Measurements from ENCODE around the gene TRUB2. TPM values are rescaled to one million over a fixed set of nuclear protein-coding genes. Genes with fewer than 3 reads are reported as not detected.
A peak's percentile ranks its signal among the peaks of the same experiment; 100 is the strongest.

The TRUB2 gene
- total RNA-seq, 1 donor from 2014 or later, result 29.2 TPM

DNA sequence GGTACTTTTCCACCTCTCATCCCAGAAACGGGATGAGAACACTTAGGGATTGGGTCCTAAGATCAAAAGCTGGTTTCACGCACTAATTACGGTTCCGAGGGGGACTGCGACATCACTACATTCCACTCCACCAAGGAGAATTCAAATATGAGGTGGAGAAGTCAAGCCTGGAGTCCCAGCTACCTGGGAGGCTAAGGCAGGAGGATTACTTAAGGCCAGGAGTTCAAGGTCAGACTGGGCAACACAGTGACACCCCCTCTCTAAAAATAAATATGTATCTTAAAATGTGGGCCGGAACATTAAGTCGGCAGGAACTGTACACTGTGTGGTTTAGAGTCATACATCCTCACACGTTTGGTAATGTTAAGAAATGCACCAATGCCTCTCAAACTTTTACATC is 48.0 kb downstream of the TRUB2 start:
- Mint-ChIP-seq H3K4me1 (ENCODE audit: low read depth) (peaks cover 14% of the 10 kb centered on the region), H3K4me3 (ENCODE audit: low read depth) (peak overlapping the region; percentile 94), H3K27ac (no peak overlapping the region), H3K9me3 (ENCODE audit: low read depth) (no peaks in the 10 kb centered on the region), H3K36me3 (ENCODE audit: insufficient read depth) (peaks cover 5% of the 10 kb centered on the region), H3K27me3 (no peaks in the 10 kb centered on the region)
- no peak for DNase-seq (ENCODE audit: low spot score, unreplicated experiment)
- TF ChIP-seq, protein P1, sequence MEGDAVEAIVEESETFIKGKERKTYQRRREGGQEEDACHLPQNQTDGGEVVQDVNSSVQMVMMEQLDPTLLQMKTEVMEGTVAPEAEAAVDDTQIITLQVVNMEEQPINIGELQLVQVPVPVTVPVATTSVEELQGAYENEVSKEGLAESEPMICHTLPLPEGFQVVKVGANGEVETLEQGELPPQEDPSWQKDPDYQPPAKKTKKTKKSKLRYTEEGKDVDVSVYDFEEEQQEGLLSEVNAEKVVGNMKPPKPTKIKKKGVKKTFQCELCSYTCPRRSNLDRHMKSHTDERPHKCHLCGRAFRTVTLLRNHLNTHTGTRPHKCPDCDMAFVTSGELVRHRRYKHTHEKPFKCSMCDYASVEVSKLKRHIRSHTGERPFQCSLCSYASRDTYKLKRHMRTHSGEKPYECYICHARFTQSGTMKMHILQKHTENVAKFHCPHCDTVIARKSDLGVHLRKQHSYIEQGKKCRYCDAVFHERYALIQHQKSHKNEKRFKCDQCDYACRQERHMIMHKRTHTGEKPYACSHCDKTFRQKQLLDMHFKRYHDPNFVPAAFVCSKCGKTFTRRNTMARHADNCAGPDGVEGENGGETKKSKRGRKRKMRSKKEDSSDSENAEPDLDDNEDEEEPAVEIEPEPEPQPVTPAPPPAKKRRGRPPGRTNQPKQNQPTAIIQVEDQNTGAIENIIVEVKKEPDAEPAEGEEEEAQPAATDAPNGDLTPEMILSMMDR (IDR thresholded peaks at IDR 0.05; ENCODE audit: unreplicated experiment), result no peak

DNA sequence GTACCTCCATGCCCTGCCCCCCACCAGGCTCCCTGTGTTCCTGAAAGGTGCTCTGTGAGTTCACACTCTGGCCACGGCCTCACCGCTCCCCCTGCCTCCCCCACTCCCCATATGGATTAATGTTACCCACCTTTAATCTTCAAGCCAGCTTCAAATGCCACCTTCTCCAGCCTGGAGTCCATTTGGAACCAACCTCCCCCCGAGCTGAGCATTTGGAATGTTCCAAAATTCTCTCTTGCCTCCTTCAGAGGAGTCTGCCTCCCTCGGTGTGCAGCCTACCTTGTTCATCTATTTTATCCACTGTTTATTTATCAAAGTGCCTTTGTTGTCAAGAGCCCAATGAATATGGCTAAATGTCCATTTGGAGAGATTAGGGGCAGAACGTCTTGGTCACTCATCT is 50.7 kb downstream of the TRUB2 start:
- H3K4me3 Mint-ChIP-seq (ENCODE audit: low read depth), result no peak overlapping the region
- H3K36me3 Mint-ChIP-seq (ENCODE audit: insufficient read depth), result peaks cover 6% of the 10 kb centered on the region
- H3K9me3 Mint-ChIP-seq (ENCODE audit: low read depth), result no peaks in the 10 kb centered on the region
- peaks cover 13% of the 10 kb centered on the region for H3K4me1 Mint-ChIP-seq (ENCODE audit: low read depth)
- peak overlapping the region; percentile 73 for H3K27ac Mint-ChIP-seq
- H3K27me3 Mint-ChIP-seq, result no peaks in the 10 kb centered on the region
- DNase-seq (ENCODE audit: low spot score, unreplicated experiment), result no peak
- TF ChIP-seq, protein P1 (IDR thresholded peaks at IDR 0.05; ENCODE audit: unreplicated experiment), result no peak

DNA sequence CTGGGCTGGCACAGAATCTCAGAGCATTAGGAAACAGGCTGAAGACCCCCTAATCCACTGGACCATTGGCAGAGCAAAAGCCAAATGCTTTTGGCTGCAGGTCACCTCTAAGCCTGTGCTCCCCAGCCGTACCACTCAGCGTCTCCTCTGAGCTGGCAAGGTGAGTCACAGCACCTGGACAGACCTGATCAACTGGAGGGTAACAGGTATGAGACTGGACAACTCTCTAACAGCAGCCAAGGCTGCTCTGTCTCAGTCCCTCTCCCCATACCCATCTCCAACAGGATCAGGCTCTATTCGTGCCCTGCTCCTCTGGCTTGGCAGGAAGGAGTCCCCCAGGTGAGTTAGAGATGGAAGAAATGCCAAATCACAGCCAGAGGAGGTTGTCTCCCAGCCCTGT is 51.1 kb downstream of the TRUB2 start:
- peaks cover 6% of the 10 kb centered on the region for H3K36me3 Mint-ChIP-seq (ENCODE audit: insufficient read depth)
- peaks cover 17% of the 10 kb centered on the region for H3K4me1 Mint-ChIP-seq (ENCODE audit: low read depth)
- H3K27me3 Mint-ChIP-seq, result no peaks in the 10 kb centered on the region
- no peak overlapping the region for H3K4me3 Mint-ChIP-seq (ENCODE audit: low read depth)
- no peaks in the 10 kb centered on the region for H3K9me3 Mint-ChIP-seq (ENCODE audit: low read depth)
- TF ChIP-seq, protein P1 (IDR thresholded peaks at IDR 0.05; ENCODE audit: unreplicated experiment), result no peak
- DNase-seq (ENCODE audit: low spot score, unreplicated experiment), result no peak
- no peak overlapping the region for H3K27ac Mint-ChIP-seq

DNA sequence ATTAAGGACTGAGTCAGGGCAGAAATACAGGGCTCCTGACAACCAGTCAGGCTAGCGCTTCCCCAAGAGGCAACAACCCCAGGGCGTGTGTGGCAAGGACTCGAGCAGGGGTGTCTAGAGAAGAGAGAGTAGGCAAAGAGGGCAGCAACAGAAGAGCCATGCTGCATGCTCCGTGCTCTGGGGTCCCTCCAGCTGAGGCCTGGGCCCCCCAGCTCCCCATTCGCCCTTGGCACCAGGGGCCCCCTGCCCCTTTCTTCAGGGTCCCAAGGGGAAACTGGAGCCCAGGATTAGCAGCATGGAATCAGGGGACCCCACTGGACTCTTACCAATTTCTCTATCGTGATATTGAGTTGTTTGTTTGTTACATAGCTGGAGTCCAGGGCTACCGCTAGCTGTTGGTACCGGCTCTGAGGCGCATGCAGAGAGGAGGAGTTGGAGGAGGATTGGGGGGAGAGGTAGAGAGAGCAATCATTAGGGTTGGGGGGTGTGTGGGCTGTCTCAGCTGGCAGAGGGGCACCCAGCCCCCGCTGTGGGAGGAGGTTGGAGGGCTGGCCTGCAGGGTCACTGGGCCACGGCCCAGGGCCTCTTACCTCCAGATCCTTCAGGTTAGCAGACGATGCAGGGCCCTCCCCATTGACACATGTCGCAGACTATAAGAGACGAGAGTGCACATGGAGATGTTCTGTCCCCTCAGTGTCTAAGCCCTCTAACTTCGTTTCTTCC is 55.2 kb downstream of the TRUB2 start:
- Mint-ChIP-seq H3K36me3 (ENCODE audit: insufficient read depth) (peaks cover 18% of the 10 kb centered on the region), H3K9me3 (ENCODE audit: low read depth) (no peaks in the 10 kb centered on the region), H3K4me3 (ENCODE audit: low read depth) (no peak overlapping the region), H3K27ac (peak overlapping the region; percentile 82), H3K27me3 (no peaks in the 10 kb centered on the region), H3K4me1 (ENCODE audit: low read depth) (peaks cover 13% of the 10 kb centered on the region)
- TF ChIP-seq, protein P1 (IDR thresholded peaks at IDR 0.05; ENCODE audit: unreplicated experiment), result no peak
- DNase-seq (ENCODE audit: low spot score, unreplicated experiment), result no peak

DNA sequence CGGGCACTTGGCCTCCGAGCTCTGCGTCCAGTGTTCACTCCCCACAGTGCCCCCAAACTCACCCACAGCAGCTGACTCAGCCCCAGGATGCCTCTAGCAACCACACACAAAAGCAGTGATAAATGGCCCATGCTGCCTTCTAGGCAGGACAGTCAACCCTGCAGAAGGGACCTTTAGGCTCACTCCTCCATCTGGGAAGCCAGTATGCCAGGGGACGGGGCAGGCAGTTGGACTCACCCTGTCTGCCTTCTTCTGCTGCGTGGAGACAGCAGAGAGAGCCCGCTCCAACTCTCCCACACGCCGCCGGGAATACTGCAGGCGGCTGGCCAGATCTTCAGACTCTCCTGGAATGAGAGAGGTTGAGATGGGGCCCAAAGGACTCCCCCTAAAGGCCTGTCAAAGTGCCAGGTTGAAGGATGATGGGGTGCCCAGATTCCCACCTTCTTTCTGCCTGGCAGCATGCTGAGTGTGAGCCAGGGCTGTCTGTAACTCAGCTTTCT is 56.8 kb downstream of the TRUB2 start:
- peaks cover 23% of the 10 kb centered on the region for H3K36me3 Mint-ChIP-seq (ENCODE audit: insufficient read depth)
- DNase-seq (ENCODE audit: low spot score, unreplicated experiment), result no peak
- TF ChIP-seq, protein P1 (IDR thresholded peaks at IDR 0.05; ENCODE audit: unreplicated experiment), result no peak
- peaks cover 13% of the 10 kb centered on the region for H3K4me1 Mint-ChIP-seq (ENCODE audit: low read depth)
- no peak overlapping the region for H3K27ac Mint-ChIP-seq
- H3K9me3 Mint-ChIP-seq (ENCODE audit: low read depth), result no peaks in the 10 kb centered on the region
- no peak overlapping the region for H3K4me3 Mint-ChIP-seq (ENCODE audit: low read depth)
- H3K27me3 Mint-ChIP-seq, result no peaks in the 10 kb centered on the region

Data from progenitor cell of endocrine pancreas (in vitro differentiated cells).